Smooth muscle cell (in vitro differentiated cells): ENCODE measurements around the gene MICA. TPM values are rescaled to one million over a fixed set of nuclear protein-coding genes. Genes with fewer than 3 reads are reported as not detected.
"Not testable (repeated sequence)": the region's sequence is repeated elsewhere in the genome, so short reads cannot be mapped to it uniquely, and the experiment has no call there.

Experiments used
- DNase-seq: peaks from one replicate; lab custom pipeline; 2025; ENCODE audit not compliant: unreplicated experiment; lab: John Stamatoyannopoulos, UW
- H2AFZ ChIP-seq: fragments of 200-600 bp; sonication (generic); 2 replicates; pipeline ENCODE4 v1.6.0; 2016; ENCODE audit warnings: antibody characterized with exemption, low read depth, mild to moderate bottlenecking
- H3F3A ChIP-seq: fragments of 200-600 bp; sonication (generic); 2 replicates; pipeline ENCODE4 v1.6.0; 2017; ENCODE audit warnings: antibody characterized with exemption, low read depth
- H3K27ac ChIP-seq: fragments of 200-600 bp; sonication (generic); 2 replicates; pipeline ENCODE4 v1.5.1; 2016; ENCODE audit warnings: low read depth, mild to moderate bottlenecking
- H3K27me3 ChIP-seq: fragments of 200-600 bp; sonication (generic); 2 replicates; pipeline ENCODE4 v1.6.1; 2016; ENCODE audit warnings: low read depth, mild to moderate bottlenecking
- H3K36me3 ChIP-seq: fragments of 200-600 bp; sonication (generic); 2 replicates; pipeline ENCODE4 v1.5.1; 2016; ENCODE audit warnings: low read depth
- H3K4me1 ChIP-seq: fragments of 200-600 bp; sonication (generic); 2 replicates; pipeline ENCODE4 v1.5.1; 2016; ENCODE audit warnings: low read depth
- H3K4me2 ChIP-seq: fragments of 200-600 bp; sonication (generic); 2 replicates; pipeline ENCODE4 v1.6.0; 2016; ENCODE audit warnings: mild to moderate bottlenecking
- H3K4me3 ChIP-seq: fragments of 200-600 bp; sonication (generic); 2 replicates; pipeline ENCODE4 v1.5.1; 2016; ENCODE audit warnings: mild to moderate bottlenecking
- H3K79me2 ChIP-seq: fragments of 200-600 bp; sonication (generic); 2 replicates; pipeline ENCODE4 v1.6.0; 2016; ENCODE audit warnings: low read depth, mild to moderate bottlenecking
- H3K9ac ChIP-seq: fragments of 200-600 bp; sonication (generic); 2 replicates; pipeline ENCODE4 v1.6.0; 2016; ENCODE audit warnings: low read depth
- H3K9me3 ChIP-seq: fragments of 200-600 bp; sonication (generic); replicated peaks from 2 replicates; pipeline ENCODE4 v1.5.1; 2016; ENCODE audit warnings: low read depth
- H4K20me1 ChIP-seq: fragments of 200-600 bp; sonication (generic); 2 replicates; pipeline ENCODE4 v1.6.0; 2016; ENCODE audit warnings: low read depth
- CTCF ChIP-seq: fragments of 200-600 bp; sonication (generic); IDR thresholded peaks from 2 replicates; pipeline ENCODE4 v1.5.1; 2017; ENCODE audit warnings: borderline replicate concordance, mild to moderate bottlenecking, antibody characterized with exemption; ENCODE audit not compliant: insufficient read depth, poor library complexity, severe bottlenecking
- WGBS: methylation state at CpG from one replicate; pipeline ENCODE4 v1.1.7; 2016; ENCODE audit warnings: low lambda C conversion rate; 5-methylcytosine and 5-hydroxymethylcytosine counted together
- polyA plus RNA-seq: library from polyadenylated mRNA; unstranded; fragments of >200 nt; fragmentation: Nextera tagmentation; extraction: Ambion mirVana; gene quantifications from 2 replicates; pipeline ENCODE4 v1.2.1, GENCODE V29; 2016
- total RNA-seq: library from RNA; depleted of rRNA; stranded (reverse); fragments of >200 nt; gene quantifications from 2 replicates; pipeline ENCODE4 v1.2.3, GENCODE V29; 2014

The MICA gene
- total and polyA plus RNA-seq, 2 experiments from 2014 or later: 54.2 to 60.8 TPM

GRCh38 chr6:31441365-31442267 lies 38.2 kb downstream of the MICA start:
- Histone ChIP-seq H3K36me3 (no peaks in the 10 kb centered on the region), H3F3A (no peaks in the 10 kb centered on the region), H2AFZ (no peak overlapping the region), H3K9ac (no peak overlapping the region), H3K4me1 (no peaks in the 10 kb centered on the region), H3K79me2 (no peaks in the 10 kb centered on the region), H3K4me3 (no peak overlapping the region), H3K9me3 (peaks cover 4% of the 10 kb centered on the region), H3K4me2 (no peak overlapping the region), H3K27ac (no peak overlapping the region), H3K27me3 (peaks cover 15% of the 10 kb centered on the region), H4K20me1 (no peaks in the 10 kb centered on the region)
- peak; percentile 46 for DNase-seq
- 32% methylated on average over 26 of the region's 28 CpGs for WGBS
- peak; percentile 81 for TF ChIP-seq CTCF

GRCh38 chr6:31446481-31446880 lies 43.1 kb downstream of the MICA start:
- no peak for TF ChIP-seq CTCF
- H3K4me3 ChIP-seq: no peak overlapping the region
- no peak overlapping the region for H3K4me2 ChIP-seq
- 89% methylated on average over 4 of the region's 4 CpGs for whole genome bisulfite sequencing
- DNase-seq: no peak
- no peak overlapping the region for H3K9ac ChIP-seq
- no peaks in the 10 kb centered on the region for H3K4me1 ChIP-seq
- no peaks in the 10 kb centered on the region for H3K79me2 ChIP-seq
- peaks cover 26% of the 10 kb centered on the region for H3K27me3 ChIP-seq
- no peaks in the 10 kb centered on the region for H3F3A ChIP-seq
- no peak overlapping the region for H2AFZ ChIP-seq
- no peak overlapping the region for H3K27ac ChIP-seq
- no peaks in the 10 kb centered on the region for H3K36me3 ChIP-seq
- H3K9me3 ChIP-seq: no peaks in the 10 kb centered on the region
- H4K20me1 ChIP-seq: no peaks in the 10 kb centered on the region

- 92% methylated on average over 4 of the region's 6 CpGs for WGBS
- not testable (repeated sequence) for H3F3A ChIP-seq, H3K4me2 ChIP-seq, H4K20me1 ChIP-seq, H3K79me2 ChIP-seq, H3K4me3 ChIP-seq, H3K9ac ChIP-seq, DNase-seq, H3K4me1 ChIP-seq, H2AFZ ChIP-seq, H3K27ac ChIP-seq, H3K9me3 ChIP-seq, H3K36me3 ChIP-seq
- peaks cover 26% of the 10 kb centered on the region for H3K27me3 ChIP-seq
These were observed 43.8 kb downstream of the MICA start for GRCh38 chr6:31446999-31447789.

GRCh38 chr6:31450751-31451150 lies 47.4 kb downstream of the MICA start:
- Histone ChIP-seq H3K79me2 (no peaks in the 10 kb centered on the region), H3K27ac (no peak overlapping the region), H3K9ac (no peak overlapping the region), H3K27me3 (peaks cover 11% of the 10 kb centered on the region), H3K4me3 (no peak overlapping the region), H3K4me2 (no peak overlapping the region), H4K20me1 (no peaks in the 10 kb centered on the region), H3F3A (no peaks in the 10 kb centered on the region), H3K4me1 (no peaks in the 10 kb centered on the region), H3K36me3 (no peaks in the 10 kb centered on the region), H2AFZ (no peak overlapping the region), H3K9me3 (no peaks in the 10 kb centered on the region)
- 84% methylated on average over 4 of the region's 4 CpGs for WGBS
- no peak for TF ChIP-seq CTCF
- no peak for DNase-seq
